AG08396 (cell line): ENCODE data around the gene KRT13.

Source experiments
- DNase-seq: peaks from one replicate; pipeline ENCODE4 v3.0.0; 2012; ENCODE audit warnings: low spot score, mixed read lengths

KRT13 gene

DNA sequence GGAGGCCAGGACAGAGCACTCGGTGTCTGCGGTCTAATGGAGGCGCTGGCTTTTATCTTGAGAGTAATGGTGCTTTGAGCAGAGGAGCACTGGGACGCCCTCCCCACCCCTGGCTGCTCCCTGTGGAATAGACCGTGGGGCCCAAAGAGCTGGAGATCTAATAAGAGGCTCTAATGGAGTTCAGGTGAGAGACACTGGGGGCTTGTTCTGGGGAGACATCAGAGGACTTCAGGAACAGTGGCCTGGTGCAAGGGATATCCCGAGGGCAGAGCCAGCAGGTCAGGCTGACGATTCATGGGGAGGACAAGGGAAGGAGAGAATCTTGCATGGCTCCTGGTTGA is 32.2 kb upstream of the KRT13 start:
- DNase-seq, result no peak

- DNase-seq, result no peak
Observed at GRCh38 chr17:41536741-41537613, 31.6 kb upstream of the KRT13 start.

- no peak for DNase-seq
Observed at GRCh38 chr17:41535764-41536481, 30.5 kb upstream of the KRT13 start.

GRCh38 chr17:41534899-41535546 is 29.6 kb upstream of the KRT13 start:
- no peak for DNase-seq

GRCh38 chr17:41533613-41534012 is 28.2 kb upstream of the KRT13 start:
- no peak for DNase-seq

- no peak for DNase-seq
Observed at GRCh38 chr17:41532947-41533570, 27.6 kb upstream of the KRT13 start.

DNA sequence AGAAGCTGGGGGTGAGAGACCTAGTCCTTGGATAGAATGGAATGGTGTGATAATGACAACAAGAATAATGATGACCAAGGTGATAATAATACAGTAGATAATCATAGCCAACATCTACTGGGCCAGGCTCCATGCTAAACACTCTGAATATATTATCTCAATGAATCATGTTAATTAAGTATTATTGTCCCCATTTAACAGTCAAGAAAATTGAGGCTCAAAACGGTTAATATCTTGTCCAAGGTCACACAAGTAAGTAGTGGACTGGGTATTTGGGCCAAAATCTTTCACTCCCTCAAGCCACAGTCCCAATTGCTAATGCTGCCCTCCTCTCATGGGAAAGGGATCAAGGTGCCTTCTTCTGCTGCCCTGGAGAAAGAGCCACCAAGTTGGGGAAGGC is 26.6 kb upstream of the KRT13 start:
- no peak for DNase-seq

DNA sequence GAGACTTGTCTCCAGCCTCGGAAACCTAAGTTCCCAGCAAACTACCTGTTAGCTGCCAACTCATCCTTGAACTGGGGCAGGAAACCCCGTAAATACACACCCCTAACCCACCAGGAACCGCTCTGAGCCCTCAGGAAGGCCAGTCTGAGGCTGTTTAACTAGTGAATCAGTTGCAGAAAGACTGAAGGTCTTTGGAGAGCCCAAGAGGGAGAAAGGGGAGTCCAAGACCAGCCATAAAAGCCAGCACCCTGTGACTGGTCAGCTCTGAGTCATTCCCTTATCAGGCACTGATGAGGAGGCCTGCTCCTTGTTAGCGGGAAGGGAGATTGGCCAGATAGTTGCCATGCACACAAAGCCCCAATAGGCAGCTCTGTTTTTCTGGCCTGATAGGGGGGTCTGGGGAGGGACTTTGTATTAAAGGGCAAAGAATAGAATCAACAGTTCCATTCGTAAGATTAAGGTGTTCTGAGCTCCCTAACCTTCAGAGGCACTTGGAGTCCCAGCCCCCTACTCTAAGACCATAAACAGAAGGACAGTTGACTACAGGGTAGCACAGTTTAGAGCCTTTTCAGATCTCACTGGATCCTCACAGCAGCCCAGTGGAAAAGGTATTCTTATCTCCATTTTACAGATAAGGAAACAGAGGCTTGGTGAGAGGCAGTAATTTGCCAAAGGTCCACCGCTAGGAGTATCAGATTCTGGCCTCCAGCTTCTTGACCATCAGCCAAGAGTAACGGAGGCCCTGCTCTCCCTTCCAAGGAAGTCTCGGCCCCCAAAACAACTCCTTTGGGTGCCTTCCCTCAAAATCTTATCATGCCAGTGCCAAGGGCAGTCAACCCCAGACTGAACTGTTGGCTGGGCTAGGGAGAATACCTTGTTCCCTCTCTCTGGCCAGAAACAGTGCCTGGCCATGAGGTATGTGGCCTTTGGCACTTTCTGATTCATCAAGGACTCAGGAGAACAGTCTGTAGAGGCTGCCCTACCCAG is 24.9 kb upstream of the KRT13 start:
- DNase-seq, result peak; percentile 86

- no peak for DNase-seq
Observed at GRCh38 chr17:41529491-41529915, 24.1 kb upstream of the KRT13 start.

- DNase-seq, result no peak
Observed at GRCh38 chr17:41528959-41529353, 23.5 kb upstream of the KRT13 start.

GRCh38 chr17:41527063-41528023 is 21.9 kb upstream of the KRT13 start:
- DNase-seq, result no peak

DNA sequence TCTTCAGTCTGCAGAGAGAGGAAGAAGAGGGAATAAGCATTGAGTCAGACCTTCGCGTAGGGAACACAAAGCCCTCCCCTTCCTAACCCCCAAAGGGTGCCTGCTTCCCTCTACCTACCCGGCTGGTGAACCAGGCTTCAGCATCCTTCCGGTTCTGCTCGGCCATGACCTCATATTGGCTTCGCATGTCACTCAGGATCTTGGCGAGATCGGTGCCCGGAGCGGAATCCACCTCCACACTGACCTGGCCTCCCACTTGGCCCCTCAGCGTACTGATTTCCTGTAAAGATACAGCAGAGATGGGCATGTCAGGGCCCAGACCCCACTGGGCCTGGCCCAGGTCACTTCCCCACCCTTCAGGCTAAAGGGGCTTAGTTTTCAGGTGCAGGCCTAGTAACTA is 18.8 kb upstream of the KRT13 start:
- no peak for DNase-seq

- DNase-seq, result no peak
Observed at GRCh38 chr17:41523787-41524186, 18.4 kb upstream of the KRT13 start.

- DNase-seq, result no peak
Observed at GRCh38 chr17:41523225-41523593, 17.8 kb upstream of the KRT13 start.

GRCh38 chr17:41522301-41523224 is 17.2 kb upstream of the KRT13 start:
- no peak for DNase-seq

DNA sequence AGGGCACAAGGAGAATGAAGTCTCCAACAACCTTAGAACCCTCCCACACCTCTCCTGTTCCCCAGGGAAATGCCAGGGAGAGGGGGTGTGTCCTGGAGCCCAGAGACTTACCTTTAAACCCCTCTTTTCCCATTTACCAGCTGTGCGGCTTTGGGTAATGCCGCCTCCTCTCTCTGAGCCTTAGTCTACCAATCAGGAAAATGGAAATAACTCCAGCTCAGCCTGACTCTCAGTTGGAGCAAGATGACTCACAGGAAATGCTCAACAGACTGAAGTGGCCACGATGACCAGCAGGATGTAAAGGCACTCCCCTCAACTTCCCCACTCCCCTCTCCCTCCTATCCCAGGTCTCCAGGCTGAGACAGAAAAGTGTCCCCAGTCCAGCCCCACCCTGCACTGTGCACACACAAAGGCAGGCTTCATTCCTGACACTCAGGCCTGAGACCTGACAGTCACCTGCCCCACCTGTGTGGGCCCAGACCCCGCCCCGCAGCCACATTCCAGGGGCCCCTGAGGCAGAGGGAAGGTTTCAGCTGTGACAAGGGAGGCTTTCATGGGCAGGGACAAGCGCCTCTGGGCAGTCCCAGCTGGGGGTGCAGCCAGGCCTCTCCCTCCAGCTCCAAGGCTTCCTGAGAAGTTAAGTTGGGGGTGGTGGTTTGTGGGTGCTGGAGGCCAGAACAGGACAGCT is 16.3 kb upstream of the KRT13 start:
- peak; percentile 68 for DNase-seq

DNA sequence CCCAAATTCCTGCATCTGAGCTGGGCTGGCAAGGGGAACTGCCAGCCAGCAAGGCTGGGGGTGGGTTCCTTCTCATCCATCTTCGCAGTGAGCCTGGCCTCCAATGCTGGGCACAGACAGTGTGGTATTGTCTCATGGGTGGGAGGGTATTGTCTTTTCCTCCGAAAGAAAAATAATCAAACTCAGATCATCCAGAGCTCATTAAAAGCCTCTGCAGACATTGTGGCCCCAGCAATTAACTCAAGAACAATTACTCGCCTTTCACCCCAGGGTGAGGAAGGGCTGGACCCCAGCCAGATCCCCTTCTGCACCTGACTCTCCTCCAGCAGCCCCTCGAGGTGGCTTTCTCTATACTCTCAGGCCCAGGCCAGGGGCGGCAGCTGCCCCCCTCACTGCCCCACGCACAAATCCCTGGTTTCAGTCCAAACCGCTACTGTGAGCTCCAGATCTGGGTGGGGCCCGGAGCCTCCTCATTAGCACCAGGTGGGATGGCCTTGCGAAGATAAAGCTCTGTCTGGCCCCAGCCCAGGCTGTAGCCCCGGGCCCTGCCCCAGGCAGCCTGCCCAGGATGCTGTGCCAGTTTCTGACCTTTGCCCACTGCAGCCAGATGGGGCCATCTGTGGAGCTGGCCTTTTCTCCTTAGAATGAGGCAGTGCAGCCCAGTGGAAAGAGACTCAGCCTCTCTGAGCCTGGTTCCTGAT is 15.6 kb upstream of the KRT13 start:
- DNase-seq, result no peak
